8988T (cell line): ENCODE results near the gene CDA.

ENCODE experiments used
- DNase-seq: peaks from one replicate; pipeline ENCODE4 v3.0.0; 2011

The CDA gene

DNA sequence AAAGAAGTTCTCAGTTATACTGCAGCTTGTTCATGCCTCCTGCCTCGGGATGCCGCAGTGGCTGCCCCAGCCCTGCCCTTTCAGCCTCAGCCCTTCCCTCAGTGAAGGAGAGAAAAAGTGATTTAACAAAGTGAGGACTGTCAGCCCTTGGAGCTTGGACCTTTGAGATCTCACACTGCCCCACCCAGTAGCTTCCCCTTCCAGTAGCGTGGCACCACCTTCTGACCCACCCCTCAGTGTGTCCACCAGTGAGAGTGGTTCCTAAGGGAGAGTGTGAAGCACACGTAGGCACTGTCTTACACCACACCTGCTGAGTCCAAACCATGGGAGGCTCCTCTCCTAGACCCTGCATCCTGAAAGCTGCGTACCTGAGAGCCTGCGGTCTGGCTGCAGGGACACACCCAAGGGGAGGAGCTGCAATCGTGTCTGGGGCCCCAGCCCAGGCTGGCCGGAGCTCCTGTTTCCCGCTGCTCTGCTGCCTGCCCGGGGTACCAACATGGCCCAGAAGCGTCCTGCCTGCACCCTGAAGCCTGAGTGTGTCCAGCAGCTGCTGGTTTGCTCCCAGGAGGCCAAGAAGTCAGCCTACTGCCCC is at the start of gene CDA:
TSS of gene CDA (plus strand) at position 464 of the 592 bp plus-strand sequence. CDS start at position 497, 33 bp downstream.
- DNase-seq = no peak

DNA sequence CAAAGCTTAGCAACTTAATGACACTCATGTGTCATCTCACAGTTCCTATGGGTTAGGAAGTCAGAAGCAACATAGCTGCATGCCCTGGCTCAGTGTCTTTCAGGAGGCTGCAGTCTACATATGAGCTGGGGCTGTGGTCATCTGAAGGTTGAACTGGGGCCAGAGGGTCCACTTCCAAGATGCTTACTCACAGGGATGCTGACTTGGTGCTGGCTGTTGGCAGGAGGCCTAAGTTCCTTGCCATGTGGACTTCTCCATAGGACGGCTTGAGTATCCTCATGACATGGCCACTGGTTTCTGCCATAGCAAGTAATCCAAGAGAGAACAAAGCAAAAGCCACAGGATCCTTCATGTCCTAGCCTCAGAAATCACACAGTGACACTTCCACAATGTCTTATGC is 48.6 kb upstream of the CDA start:
- DNase-seq = no peak

DNA sequence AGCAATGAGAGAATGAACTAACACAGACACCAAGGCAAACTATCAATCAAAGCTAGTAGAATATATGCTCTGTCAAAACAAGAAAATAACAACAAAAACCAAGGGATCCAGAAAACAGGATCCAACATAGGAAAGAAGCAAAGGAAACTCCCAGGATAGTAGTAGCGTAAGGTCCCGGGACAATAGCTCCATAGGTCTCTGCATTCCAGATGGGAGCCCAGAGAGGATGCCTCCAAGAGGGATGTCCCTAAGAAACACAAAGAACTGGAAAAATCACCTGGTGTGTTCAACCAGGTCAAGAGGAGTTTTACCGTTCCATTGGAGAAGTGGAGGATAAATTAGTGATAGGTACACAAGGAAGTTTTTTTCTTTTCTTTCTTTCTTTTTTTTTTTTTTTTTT is 42.3 kb upstream of the CDA start:
- no peak for DNase-seq

DNA sequence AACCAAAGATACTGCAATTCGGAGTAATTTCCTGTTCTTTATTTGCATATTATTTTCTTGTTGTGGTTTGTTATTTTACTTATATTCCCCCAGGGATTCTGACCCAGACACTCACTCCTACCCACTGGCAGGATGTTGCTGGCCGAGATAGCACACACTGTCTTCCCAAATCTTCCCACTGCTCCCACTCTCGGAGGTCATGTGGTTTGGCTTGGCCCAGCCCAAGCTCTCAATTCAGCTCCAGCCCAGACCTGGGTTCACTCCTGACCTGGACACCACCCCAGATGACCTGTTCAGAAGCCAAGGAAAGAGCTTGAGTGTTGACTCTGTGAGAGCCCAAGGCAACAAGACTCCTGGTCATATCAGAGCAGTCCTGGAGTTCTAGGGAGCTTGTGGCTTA is 37.7 kb upstream of the CDA start:
- DNase-seq = no peak

DNA sequence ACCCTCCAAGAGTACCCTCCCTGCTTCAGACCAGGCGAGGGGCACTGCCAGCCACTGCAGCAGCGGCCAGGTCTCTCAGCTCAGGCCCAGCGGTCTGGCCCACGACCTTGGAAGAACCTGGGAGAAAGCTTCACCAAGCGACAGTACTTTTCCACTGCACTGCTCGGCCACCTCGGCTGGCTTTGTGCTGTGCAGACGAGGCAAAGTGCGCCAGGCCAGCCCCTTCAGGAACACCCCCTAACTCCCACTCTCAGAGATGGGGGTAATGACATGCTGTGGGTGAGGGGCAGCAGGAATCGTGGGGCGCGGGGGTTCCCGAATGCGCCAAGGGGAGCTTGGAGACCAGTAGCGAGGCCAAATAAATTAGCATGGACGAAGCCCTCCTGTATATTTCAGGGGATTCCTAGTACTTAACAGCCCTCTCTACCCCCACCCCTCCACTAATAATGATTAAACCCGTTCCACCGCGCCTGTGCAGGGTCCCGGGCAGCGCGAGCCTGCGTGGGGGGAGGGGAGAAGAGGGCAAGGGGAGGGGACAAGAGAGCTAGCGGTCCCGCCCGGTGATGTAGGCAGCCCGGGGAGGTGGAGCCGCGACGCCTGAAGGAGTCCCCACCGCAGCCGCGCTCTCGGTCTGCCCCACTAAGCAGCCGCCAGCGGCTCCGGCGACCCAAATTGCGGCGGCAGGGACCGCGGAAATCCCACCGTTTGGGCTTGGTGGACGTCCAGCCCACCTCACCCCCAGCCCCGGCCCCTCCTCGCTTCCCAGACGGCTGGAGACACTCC is 36.8 kb upstream of the CDA start, which contains the start of gene FAM43B:
TSS of gene FAM43B (plus strand) at position 629 of the 783 bp plus-strand sequence. CDS start 401 bp downstream, outside the sequence.
- DNase-seq = no peak

DNA sequence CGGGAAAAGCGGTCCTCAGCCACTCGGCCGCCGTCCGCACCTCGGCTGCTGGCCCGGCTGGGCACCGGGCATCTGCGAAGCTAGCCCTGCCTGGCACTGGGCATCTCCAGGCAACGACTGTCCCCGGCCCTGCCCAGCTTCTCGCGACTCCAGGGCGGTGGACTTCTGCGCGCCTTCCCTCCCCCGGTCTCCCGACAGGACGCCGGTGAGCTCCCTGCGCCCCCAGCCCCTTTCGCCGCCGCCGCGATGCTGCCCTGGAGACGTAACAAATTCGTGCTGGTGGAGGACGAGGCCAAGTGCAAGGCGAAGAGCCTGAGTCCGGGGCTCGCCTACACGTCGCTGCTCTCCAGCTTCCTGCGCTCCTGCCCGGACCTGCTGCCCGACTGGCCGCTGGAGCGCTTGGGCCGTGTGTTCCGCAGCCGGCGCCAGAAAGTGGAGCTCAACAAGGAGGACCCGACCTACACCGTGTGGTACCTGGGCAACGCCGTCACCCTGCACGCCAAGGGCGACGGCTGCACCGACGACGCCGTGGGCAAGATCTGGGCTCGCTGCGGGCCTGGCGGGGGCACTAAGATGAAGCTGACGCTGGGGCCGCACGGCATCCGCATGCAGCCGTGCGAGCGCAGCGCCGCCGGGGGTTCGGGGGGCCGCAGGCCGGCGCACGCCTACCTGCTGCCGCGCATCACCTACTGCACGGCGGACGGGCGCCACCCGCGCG is 36.0 kb upstream of the CDA start:
- no peak for DNase-seq

DNA sequence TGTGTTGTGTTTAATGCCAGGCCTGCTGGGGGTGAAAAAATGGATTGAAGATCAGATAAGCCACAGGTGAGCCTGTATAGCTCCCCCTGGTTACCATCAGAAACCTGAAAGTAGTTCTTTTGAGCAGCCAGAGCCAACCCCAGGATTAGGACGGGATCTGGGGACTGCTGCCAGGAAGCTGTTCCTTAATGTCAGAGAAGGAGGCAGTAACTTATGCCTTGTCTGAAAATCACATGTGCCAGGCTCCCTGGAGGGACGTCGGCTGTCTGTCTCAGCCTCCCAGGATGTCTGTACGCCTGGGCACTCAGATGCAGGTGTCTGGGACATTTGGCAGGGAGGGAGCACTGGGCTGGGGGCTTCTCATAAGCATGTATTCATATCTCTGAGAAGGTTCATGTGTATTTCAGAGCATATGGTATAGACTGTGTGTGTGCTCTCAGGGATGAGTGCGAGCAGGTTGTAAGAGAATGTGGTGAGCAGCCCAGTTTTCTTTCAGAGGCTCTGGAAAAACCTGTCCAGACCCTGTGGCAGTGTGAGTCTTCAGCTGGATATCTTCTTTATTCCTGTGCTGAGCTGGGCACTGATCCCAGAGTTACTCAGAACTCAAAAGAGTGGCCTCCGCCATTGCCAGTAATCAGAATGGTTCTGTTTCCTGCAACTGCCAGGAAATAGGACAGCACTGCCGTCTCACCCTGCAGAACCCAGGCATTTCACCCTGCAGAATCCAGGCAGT is 33.7 kb upstream of the CDA start:
- DNase-seq = no peak

DNA sequence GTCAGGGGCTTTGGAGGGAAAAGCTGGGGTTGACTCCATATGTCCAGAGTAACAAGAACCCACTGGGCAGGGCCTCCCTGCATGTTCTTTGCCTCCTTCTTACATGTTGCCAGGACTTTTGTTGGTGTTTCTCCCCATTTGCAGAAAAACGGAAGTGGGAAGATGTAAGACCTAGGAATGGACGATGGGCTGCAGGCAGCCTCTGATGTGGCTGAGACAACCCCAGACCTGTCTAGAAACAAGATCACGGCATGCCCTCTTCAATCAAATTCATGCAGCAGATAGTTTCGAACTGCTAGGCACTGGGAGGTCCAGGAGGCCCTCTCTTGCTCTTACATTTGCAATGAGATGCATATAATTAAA is 33.2 kb upstream of the CDA start:
- no peak for DNase-seq

DNA sequence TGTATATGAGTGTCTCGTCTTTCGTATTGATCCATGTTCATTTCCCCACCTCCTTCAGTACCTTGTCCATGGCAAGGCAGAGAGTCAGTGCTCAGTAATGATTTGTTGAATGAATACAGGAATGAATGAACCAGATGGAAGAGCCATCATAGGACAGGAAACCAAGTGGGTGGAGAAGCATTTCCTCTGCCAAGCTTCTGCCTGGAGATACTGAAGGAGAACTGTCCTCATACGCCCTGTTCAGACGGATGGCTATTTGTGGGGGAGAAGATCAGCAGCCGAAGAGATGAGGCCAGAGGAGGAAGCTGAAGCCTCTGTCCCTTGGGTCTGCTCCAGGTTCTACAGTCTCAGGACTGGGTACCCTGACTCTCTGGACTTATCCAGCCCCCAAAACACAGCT is 30.7 kb upstream of the CDA start:
- no peak for DNase-seq

DNA sequence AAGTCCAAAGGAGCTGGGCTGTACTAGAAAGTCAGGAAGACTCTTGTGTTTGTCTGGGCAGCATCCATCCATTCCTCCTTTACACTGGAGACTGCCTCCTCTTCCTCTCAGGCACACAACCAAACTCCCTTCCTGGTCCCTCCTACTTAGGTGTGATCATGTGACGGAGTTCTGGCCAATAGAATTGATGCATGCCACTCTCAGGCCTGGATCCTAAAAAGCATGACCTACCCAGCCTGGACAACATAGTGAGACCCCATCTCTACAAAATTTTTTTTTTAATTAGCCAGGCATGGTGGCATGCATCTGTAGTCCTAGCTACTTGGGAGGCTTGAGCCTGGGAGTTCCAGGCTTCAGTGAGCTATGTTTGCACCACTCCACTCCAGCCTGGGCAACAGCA is 27.9 kb upstream of the CDA start:
- DNase-seq = no peak

DNA sequence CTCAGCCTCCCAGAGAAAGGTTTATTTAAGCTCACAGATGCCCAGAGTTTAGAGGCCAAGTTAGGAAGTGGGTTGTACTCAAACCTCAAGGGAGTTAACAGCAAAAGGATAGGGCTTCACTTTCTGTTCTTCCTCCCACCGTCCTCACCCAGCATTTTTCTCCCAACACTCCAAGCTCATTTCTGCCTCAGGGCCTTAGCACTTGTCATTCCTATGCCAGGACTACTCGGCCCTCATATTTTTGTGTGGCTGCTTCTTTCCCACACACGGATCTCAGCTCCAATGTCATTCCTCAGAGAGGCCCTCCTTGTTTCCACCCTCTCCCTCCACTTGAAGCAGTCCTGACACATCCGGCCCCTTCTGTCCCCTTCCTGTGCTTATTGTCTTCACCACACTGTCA is 23.7 kb upstream of the CDA start:
- no peak for DNase-seq

DNA sequence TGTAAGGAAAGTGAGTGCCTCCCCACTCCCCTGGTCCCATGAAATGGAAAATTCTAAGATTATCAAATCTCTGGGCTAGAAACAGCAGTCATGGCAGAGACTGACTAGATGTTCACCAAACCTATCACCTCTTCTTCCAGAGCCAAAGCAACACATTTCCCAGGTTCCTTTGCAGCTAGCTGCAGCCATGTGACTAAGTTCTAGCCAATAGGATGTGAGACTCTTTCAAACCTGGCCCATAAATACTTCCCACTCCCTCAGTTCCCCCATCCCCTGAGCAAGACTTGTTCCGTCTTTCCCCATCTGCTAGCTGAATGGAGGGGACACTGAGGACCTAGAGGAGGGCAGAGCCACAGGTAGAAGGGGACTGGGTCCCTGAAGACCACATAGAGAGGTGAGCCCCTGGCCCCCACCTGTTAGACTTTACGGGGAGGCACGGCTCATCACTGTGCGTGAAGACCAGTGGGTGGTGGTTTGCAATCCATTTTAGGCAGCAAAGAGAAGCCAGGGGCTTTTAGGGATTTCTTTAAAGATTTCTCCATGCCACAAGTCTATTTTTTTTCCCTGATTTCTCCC is 19.3 kb upstream of the CDA start:
- no peak for DNase-seq

DNA sequence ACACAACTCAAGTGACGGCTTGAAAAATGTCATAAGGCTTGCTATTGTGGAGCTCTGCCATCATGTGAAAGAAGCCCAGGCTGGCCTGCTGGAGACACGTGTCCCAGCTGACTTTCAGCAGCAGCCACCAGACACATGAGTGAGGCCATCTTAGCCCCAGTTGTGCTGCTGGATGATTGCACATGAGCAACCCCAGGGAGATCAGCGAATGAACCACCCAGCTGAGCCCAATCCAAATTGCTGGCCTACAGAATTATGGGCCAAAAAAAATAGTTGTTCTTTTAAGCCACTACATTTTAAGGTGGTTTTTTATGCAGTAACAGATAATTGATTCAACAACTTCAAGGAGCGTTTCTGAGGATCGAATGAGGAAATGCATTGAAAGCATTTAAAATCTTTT is 17.5 kb upstream of the CDA start:
- no peak for DNase-seq

DNA sequence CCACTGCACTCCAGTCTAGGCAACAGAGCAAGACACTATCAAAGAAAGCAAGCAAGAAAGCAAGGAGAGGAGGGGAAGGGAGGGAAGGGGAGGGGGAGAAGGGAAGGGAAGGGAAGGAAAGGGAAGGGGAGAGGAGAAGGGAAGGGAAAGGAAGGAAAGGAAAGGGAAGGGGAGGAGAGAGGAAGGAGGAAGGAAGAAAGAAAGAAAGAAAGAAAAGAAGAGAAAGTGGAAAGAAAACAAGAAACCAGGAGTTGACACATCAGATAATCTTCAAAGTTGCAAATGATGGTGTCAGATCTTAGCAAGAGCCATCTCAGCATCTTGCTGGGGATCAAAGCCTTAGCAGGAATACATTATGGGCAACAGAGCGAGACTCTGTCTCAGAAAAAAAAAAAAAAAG is 14.9 kb upstream of the CDA start:
- DNase-seq = no peak

DNA sequence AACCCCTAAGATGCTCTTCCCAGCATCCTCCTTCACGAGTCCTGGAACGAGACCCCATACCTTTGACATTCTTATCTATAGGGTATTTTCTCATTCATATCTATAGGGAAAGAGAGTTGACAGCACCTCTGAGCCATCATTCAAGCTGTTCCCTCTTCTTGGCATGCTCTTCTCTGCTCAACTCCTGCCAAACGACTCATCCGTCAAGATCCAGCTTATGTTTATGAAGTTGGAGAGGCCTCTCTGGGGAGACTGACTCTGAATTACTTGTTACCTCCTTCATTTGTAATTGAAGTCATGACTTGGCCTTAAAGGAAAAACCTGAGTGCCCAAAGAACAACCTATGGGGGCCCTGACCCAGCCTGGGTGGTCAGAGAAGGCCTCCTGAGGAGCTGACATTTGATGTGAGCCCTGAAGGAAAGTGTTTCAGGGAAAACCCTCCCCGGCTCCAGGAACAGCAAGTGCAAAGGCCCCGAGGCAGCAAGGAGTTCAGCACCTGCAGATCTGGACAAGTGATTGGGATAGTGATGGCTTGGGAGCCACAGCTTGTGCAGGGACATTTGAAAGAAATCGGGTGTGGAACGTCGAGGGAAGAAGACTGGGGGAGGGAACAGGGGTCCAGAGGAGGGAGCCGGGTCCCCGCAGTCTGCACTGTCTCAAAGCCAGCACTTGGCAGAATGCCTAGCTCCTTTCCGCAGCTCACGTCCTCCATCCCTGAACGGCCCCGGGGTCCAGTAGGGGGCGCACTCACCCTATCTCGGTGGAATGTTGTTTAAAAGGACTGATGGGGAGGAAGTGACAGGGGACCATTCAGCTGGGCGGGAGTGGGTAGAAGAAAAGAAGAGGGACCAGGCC is 14.0 kb upstream of the CDA start:
- DNase-seq = peak; percentile 64

DNA sequence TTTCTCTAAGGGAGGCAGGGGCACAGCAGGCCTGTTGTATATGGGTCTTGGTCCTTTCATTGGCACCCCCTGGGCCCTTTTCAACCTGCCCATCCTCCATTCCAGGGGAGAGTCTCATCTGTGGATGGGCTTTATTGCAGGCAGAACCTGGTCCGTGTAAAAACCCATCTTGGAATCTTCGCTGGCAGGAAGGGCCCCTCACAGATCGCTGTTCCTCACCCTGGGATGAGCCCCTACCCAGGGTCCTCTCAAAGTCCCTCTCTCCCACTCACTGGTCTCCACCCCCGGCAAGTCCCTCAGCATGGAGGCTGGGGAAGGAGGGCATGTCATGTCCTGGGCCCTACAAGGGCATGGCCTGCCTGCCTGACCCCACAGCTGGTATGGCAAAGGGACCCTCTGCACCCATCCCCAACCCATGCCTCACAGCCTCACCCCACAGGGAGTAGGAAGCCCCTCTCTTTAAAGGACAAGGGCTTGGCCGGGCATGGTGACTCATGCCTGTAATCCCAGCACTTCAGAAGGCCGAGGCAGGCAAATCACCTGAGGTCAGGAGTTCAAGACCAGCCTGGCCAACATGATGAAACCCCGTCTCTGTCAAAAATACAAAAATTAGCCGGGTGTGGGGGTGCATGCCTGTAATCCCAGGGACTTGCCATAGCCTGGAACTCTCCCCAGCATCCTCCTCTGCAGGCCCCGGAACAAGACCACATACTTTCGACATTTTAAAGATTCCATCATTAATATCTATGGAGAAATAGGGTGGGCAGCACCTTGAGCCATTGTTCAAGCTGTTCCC is 13.2 kb upstream of the CDA start:
- DNase-seq = no peak

DNA sequence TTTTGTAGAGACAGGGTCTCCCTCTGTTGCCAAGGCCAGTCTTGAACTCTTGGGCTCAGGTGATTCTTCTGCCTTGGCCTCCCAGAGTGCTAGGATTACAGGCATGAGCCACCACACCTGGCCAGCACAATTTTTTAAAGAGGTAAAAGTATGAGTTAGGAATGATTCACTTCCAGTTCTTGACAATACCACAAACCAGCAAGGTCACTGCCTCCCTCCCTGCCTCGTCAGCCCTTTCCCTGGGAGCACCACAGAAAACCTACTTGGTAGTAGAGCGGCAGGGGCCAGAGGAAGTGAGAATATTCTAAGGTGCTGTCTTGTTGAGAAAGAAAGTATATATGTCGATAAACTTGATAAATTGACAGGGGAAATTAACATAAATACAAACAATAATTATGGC is 10.8 kb upstream of the CDA start:
- no peak for DNase-seq

DNA sequence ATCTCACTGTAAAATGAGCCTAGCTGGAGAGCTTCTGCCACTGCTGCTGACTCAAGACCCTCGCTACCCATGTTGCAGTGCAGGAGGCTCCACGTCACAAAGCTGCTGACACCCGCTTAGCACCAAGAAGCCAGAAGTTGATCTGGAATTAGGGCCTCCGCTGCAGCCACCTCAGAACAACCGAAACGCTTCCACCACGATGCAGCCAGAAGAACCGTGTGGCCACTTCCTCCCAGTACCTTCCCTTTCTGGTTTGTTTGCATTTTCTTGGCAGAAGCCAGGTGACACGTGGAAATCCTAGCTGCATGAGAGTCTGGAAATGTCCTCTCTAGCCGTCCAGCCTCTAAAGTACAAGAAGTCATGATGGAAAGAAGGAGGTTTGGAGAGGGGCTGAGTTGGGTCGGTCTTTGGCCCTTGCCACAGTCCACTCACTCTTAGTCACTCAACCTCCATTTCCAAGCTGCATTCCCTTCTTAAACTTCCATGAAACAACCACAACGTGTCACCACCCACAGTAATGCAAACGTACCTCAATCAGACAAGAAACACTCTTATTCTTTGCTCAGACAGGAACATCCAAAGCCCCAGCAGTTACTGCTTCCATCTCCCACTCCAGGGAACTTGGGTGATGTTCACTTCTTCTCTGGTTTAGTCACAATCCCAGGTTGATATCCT is 10.0 kb upstream of the CDA start:
- no peak for DNase-seq

DNA sequence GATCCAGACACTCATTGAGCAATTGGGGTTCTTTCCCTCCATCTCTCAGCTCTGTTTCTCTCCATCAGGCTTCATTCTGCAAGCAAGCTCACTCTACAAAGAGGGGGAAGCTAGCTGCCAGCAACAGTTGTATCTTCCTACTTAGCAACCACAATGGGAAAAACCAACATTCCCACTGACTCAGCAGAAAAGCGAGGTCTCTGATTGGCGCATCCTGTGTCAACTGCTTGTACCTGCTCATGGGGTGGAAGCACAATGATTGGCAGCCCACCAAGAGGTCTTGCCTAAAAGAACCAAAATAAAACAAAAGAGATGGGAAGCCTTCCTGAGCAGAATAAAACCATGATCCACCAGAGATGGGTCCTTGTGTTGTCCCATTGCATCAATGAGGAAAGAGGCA is 4.0 kb upstream of the CDA start:
- DNase-seq = no peak

DNA sequence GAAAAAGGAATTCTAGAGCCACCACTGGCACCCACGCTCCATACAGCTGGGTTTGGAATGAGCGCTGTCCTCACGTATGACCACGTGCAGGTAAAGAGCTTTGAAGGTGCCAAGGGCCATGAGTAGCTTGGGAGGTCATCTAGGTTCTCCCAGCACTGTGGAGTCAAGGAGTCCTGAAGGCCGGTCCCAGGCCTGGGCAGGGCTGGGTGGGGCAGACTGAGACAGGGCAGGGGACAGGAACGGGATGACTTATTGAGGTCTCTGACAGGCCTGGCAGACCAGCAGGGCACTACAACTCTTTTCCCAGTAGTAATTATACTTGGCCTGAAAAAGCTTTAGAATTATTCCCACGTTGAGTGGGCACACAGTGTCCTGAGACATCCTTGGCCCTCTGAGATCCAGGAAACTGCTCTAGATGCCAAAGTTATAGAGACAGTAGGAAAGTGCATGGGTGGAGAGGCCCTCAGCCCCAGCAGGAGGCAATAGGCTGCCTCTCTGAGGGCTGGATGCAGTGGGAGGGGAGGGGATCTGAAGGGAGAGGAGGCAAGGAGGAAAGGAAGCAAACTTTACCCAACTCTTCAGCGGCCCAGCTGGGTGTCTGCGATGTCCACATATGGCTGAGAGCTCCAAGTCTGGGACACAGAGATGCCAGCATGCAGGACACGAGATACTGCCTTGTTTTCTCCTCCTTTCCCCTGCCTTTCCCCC is 1.8 kb upstream of the CDA start:
- DNase-seq = no peak
